LoVo (cell line): ENCODE results near the gene ARMC9.

Source experiments
- DNase-seq: peaks from one replicate; pipeline ENCODE4 v3.0.0-alpha.2; 2016; ENCODE audit warnings: low spot score

The ARMC9 gene

DNA sequence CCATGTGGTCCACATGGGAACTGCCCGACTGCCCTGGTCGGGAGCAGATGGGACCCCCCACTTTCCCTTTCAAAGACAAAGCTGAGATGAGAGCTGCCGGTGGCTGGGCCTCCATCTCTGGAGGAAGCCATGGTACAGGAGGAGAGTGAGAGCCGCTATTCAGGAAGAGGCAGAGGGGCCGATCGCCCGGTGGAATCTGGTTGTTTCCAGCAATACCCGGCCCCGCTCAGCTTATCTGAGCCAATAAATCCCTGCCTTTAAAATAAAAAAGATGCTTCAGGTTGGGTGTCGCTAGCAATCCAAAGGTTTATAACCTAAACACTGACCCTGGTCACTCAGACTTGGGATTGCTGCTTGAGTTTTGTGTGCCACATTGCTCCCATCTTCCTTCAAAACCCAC, 181.9 kb downstream of the ARMC9 start:
- no peak for DNase-seq

GRCh38 chr2:231380991-231381847, 182.8 kb downstream of the ARMC9 start:
- no peak for DNase-seq

GRCh38 chr2:231382116-231382515, 183.7 kb downstream of the ARMC9 start:
- no peak for DNase-seq

GRCh38 chr2:231383416-231384108, 185.1 kb downstream of the ARMC9 start:
- no peak for DNase-seq

DNA sequence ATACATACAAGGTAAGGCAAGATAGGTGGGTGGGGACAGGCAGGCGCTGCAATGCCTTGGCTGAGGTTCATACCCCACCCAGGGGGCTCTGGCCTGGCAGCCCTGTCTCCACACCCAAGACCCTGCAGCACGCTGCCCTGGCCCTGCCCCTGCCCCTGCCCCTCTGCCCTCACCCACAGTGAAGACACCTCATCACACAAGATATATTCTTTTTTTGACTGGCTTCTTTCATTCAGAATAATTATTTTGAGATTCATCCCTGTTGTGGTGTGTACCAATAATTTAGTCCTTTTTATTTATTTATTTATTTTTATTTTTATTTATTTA, 185.6 kb downstream of the ARMC9 start:
- no peak for DNase-seq

- no peak for DNase-seq
Measured at GRCh38 chr2:231384970-231385369, 186.5 kb downstream of the ARMC9 start.

- DNase-seq, result no peak
Measured at GRCh38 chr2:231385429-231385828, 187.0 kb downstream of the ARMC9 start.

DNA sequence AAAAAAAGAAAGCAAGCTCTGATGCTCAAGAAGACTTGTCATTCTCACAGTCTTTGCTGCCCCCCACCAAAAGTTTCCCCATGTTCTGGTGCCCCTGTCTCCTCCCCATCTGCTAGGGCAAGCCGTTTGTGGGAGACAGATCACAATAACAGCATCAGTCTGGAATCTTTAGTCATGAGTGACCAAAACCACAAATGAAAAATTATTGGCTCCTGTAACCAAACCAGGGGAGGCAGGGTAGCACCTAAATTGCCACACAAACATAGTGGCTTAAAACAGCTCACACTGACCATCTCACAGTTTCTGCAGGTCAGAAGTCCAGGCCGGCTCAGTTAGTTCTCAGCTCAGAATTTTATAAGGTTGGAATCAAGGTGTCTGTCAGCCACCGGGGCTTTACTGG, 188.0 kb downstream of the ARMC9 start:
- DNase-seq, result no peak

DNA sequence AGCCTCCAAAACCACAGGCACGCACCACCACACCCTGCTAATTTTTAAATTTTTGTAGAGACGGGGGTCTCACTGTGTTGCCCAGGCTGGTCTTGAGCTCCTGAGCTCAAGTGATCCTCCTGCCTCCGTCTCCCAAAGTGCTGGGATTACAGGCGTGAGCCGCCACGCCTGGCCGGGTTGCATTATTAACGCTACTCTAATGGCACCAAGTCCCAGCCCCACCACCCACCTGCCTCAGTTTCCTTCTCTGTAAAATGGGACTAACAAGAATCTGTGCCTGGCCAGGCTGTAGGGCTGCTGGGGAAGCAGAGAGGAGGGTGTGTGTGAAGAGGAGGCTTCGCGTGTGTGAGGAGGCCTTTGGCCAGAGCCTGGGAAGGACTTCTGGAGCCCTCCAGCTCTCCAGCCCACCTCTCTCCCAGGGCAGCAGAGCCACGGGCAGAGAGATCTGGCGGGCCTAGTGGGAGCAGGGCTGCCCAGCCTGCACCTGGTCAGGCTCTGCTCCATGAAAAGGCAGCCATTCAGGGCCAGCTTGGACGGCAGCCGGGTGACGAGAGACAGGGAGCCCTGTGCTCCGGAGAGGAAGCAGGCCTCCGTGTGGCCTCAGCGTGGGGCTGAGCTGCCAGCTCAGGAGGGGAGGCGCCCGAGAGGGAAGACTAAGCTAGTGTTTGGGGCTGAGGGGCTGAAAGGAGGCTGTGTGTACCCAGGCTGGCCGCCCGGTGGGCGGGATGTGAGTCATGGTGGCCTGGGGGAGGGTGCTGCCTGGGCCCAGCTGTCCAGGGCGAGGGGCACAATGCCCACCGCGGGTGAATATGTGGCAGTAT, 189.7 kb downstream of the ARMC9 start:
- no peak for DNase-seq

GRCh38 chr2:231388725-231389346, 190.4 kb downstream of the ARMC9 start:
- no peak for DNase-seq

DNA sequence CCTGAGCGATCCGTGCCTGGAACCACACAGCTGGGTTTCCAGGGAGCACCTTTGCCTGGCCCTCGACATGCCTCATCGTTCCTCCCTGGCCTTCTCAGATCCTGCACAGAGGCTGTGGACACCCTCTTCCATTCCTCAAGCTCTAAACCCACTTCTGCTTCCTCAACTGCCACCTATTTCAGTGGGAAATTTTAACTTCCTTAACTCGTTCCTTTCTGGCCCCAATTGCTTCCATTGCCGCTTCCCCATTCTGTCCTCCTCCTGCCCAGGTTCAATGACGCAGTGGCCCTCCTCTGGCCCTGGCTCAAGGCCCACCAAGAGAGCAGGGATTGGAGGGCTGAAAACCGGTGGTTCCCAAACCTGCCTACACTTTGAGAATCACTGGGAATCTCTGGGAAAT, 192.2 kb downstream of the ARMC9 start:
- no peak for DNase-seq

GRCh38 chr2:231391981-231392380, 193.6 kb downstream of the ARMC9 start:
- DNase-seq, result no peak

- DNase-seq, result no peak
Measured at GRCh38 chr2:231392431-231393148, 194.2 kb downstream of the ARMC9 start.

- DNase-seq, result no peak
Measured at GRCh38 chr2:231393149-231394131, 195.0 kb downstream of the ARMC9 start.

DNA sequence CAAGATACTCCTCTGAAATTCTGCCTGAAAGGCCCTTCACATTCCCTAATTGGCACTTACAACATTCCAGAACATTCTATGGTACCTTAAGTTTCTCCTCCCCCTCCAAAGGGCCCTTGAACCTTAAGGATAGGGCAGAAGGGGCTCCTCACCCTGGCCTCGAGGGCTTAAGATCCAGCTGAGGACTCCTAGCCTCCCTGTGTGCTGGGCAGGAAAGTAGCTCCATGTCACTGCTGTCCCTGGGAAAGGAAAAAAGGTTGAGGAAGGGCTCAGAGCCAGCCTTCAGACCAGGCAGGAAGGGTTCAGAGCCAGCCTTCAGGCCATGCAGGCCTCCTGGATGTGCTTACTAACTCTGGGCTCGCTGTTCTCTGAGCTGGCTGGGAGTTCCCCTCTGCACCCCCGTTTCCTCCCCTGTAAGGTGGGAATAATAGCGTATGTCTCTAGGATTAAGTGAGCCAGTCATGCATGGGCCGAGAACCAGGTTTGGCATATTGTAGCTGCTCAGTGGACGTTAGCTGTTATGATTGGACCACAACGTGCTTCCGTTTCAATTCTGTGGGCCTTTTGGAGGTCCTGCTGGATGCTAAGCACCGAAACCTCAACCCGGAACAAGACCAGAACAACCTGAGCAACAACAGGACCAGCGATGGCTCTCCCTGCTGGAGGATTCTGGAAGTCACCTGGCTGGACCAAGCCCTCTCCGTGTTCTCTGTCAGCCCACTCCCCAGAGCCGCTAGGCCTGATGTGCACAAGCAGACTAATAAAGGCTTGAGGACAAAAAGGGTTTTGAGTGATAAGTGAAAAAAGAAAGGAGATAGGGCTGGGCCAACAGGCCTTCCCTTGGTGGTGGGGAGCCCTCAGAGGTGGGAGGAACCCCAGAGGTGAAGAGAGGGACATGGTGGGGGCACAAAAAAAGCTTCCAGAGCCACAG, 196.0 kb downstream of the ARMC9 start:
- no peak for DNase-seq

GRCh38 chr2:231395188-231396057, 197.0 kb downstream of the ARMC9 start, which contains the start of gene B3GNT7:
Gene B3GNT7, plus strand, starts transcription at chr2:231395710. Its CDS starts 94 bp downstream, at chr2:231395804.
- DNase-seq, result peak; percentile 19

DNA sequence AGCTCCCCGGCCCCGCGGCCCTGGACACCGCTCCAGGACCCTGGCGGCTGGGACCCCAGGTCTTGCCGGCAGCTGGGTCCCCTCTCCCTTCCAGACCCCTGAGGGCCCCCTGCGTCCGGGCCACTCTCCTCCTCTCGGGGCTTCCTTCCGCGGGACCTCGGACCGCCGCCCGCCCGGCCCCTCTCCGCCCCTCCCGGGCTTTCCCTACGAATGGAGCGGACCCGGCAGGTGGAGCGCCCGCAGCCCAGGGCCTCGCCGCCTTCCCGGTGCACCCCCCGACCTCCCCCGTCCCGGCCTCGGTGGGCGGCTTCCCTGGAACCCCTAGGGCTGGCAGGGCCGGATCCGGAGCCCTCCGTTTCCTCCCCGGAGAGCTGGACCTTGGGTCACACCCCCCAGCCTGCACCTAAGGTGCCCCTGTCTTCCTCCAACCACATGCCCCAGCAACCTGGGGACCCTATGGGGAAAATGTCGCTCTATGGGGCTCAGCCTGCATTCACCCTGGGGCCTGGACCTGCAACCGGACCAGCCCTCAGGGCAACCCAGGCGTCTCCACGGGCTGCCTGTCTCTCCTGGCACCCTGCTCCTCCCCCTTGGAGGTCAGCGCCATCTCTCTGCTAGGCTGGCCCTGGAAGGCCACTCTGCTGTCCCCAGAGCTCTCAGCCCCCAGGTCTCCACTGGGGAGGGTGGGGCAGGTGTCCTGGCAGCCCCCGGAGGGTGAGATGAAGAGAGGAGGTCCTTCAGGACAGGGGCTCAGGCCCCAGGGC, 197.8 kb downstream of the ARMC9 start:
- no peak for DNase-seq
